GM19372 (cell line): ENCODE measurements around the gene TBC1D22A.

ENCODE experiments used
- ATAC-seq: cut with Tn5 transposase; IDR thresholded peaks from one replicate; pipeline ENCODE4 v1.9.1; 2021; ENCODE audit warnings: mild to moderate bottlenecking, low read depth, moderate library complexity; ENCODE audit not compliant: unreplicated experiment

Gene TBC1D22A

GRCh38 chr22:46942799-46943785 lies 180.6 kb downstream of the TBC1D22A start:
- ATAC-seq = no peak

- ATAC-seq = no peak
These were observed 183.0 kb downstream of the TBC1D22A start for GRCh38 chr22:46945481-46945880.

- no peak for ATAC-seq
These were observed 184.0 kb downstream of the TBC1D22A start for GRCh38 chr22:46946383-46946962.

- ATAC-seq = no peak
These were observed 185.2 kb downstream of the TBC1D22A start for GRCh38 chr22:46947516-46948257.

- no peak for ATAC-seq
These were observed 186.1 kb downstream of the TBC1D22A start for GRCh38 chr22:46948411-46949144.

- ATAC-seq = no peak
These were observed 188.9 kb downstream of the TBC1D22A start for GRCh38 chr22:46951350-46951749.

GRCh38 chr22:46951973-46952372 lies 189.5 kb downstream of the TBC1D22A start:
- ATAC-seq = no peak

GRCh38 chr22:46953968-46954765 lies 191.7 kb downstream of the TBC1D22A start:
- no peak for ATAC-seq

- ATAC-seq = no peak
These were observed 192.3 kb downstream of the TBC1D22A start for GRCh38 chr22:46954781-46955180.

- no peak for ATAC-seq
These were observed 194.2 kb downstream of the TBC1D22A start for GRCh38 chr22:46956498-46957215.

- no peak for ATAC-seq
These were observed 195.1 kb downstream of the TBC1D22A start for GRCh38 chr22:46957521-46957920.

- ATAC-seq = no peak
These were observed 195.7 kb downstream of the TBC1D22A start for GRCh38 chr22:46958191-46958590.

- ATAC-seq = no peak
These were observed 196.2 kb downstream of the TBC1D22A start for GRCh38 chr22:46958658-46959057.

GRCh38 chr22:46959369-46959768 lies 196.9 kb downstream of the TBC1D22A start:
- no peak for ATAC-seq

- no peak for ATAC-seq
These were observed 199.3 kb downstream of the TBC1D22A start for GRCh38 chr22:46961591-46962295.

GRCh38 chr22:46962406-46962805 lies 200.0 kb downstream of the TBC1D22A start:
- ATAC-seq = no peak

GRCh38 chr22:46963672-46964545 lies 201.5 kb downstream of the TBC1D22A start:
- no peak for ATAC-seq
